SW480 (cell line): ENCODE results near the gene PPM1N.

Experiments used
- DNase-seq: peaks from one replicate; pipeline ENCODE4 v3.0.0-alpha.2; 2016; ENCODE audit warnings: low spot score

Gene PPM1N

GRCh38 chr19:45498411-45499195 is at the start of gene PPM1N:
Gene PPM1N (plus strand): TSS chr19:45498443. CDS start chr19:45498473, 30 bp downstream.
- DNase-seq = no peak

GRCh38 chr19:45448887-45449299 is 49.4 kb upstream of the PPM1N start:
- DNase-seq = no peak

- no peak for DNase-seq
These were observed 48.3 kb upstream of the PPM1N start for GRCh38 chr19:45450012-45450333.

- DNase-seq = peak; percentile 64
These were observed 47.0 kb upstream of the PPM1N start for GRCh38 chr19:45451131-45451849.

- no peak for DNase-seq
These were observed 46.3 kb upstream of the PPM1N start for GRCh38 chr19:45451850-45452387.

GRCh38 chr19:45455707-45456499 is 42.3 kb upstream of the PPM1N start:
- peak; percentile 100 for DNase-seq

- no peak for DNase-seq
These were observed 41.8 kb upstream of the PPM1N start for GRCh38 chr19:45456500-45456815.

- no peak for DNase-seq
These were observed 40.5 kb upstream of the PPM1N start for GRCh38 chr19:45457776-45458175.

GRCh38 chr19:45460807-45461347 is 37.4 kb upstream of the PPM1N start:
- no peak for DNase-seq

GRCh38 chr19:45462174-45462573 is 36.1 kb upstream of the PPM1N start:
- no peak for DNase-seq

GRCh38 chr19:45463241-45463640 is 35.0 kb upstream of the PPM1N start:
- no peak for DNase-seq

GRCh38 chr19:45464274-45464673 is 34.0 kb upstream of the PPM1N start:
- DNase-seq = no peak

GRCh38 chr19:45464852-45465441 is 33.3 kb upstream of the PPM1N start:
- no peak for DNase-seq

GRCh38 chr19:45467115-45467455 is 31.2 kb upstream of the PPM1N start:
- DNase-seq = no peak

- DNase-seq = peak; percentile 98
These were observed 30.6 kb upstream of the PPM1N start, which contains the start of gene FOSB for GRCh38 chr19:45467456-45468158. Gene FOSB (plus strand): TSS chr19:45467996. CDS start chr19:45468587, 591 bp downstream.

- DNase-seq = no peak
These were observed 30.0 kb upstream of the PPM1N start for GRCh38 chr19:45468159-45468651.

GRCh38 chr19:45468803-45469131 is 29.5 kb upstream of the PPM1N start:
- DNase-seq = peak; percentile 67

GRCh38 chr19:45469132-45469944 is 28.9 kb upstream of the PPM1N start:
- peak; percentile 95 for DNase-seq

- peak; percentile 48 for DNase-seq
These were observed 28.1 kb upstream of the PPM1N start for GRCh38 chr19:45469945-45470761.

GRCh38 chr19:45470762-45471081 is 27.5 kb upstream of the PPM1N start:
- DNase-seq = no peak
